DND-41 (cell line): Measurements from ENCODE around the gene MACROD2.
A peak's percentile ranks its signal among the peaks of the same experiment; 100 is the strongest.

ENCODE experiments used
- ATAC-seq: fragments of 200-7000 bp; cut with Tn5 transposase; 3 replicates; pipeline ENCODE4 v1.9.1; 2021; ENCODE audit warnings: low read depth; ENCODE audit not compliant: insufficient read depth
- DNase-seq: peaks from one replicate; pipeline ENCODE4 v3.0.0-alpha.2; 2020
- H2AFZ ChIP-seq: 2 replicates; pipeline ENCODE4 v1.6.0; 2012; ENCODE audit warnings: low read depth, low read length
- H3K27ac ChIP-seq: 2 replicates; pipeline ENCODE4 v1.5.1; 2012; ENCODE audit warnings: low read length, inconsistent platforms
- H3K27me3 ChIP-seq: fragments of 200-600 bp; sonication (generic); 2 replicates; pipeline ENCODE4 v1.6.0; 2012; ENCODE audit warnings: low read length, mild to moderate bottlenecking, inconsistent platforms; ENCODE audit not compliant: insufficient read depth, poor library complexity
- H3K36me3 ChIP-seq: 2 replicates; pipeline ENCODE4 v1.5.1; 2012; ENCODE audit warnings: low read length, inconsistent platforms; ENCODE audit not compliant: insufficient read depth
- H3K4me1 ChIP-seq: 2 replicates; pipeline ENCODE4 v1.5.1; 2012; ENCODE audit warnings: mild to moderate bottlenecking, low read length; ENCODE audit not compliant: insufficient read depth
- H3K4me2 ChIP-seq: 2 replicates; pipeline ENCODE4 v1.6.0; 2012; ENCODE audit warnings: mild to moderate bottlenecking, moderate library complexity, low read length, inconsistent platforms; ENCODE audit not compliant: insufficient read depth
- H3K4me3 ChIP-seq, 2 experiments: fragments of 200-600 bp in 1 of 2; shearing (Covaris generic) in 1 of 2; 2 replicates each; pipeline ENCODE4 v1.5.1; 2012 to 2016; ENCODE audit warnings: inconsistent platforms in 2 of 2, low read length in 2 of 2, mild to moderate bottlenecking in 2 of 2, low read depth in 1 of 2, moderate library complexity in 1 of 2
- H3K79me2 ChIP-seq: 2 replicates; pipeline ENCODE4 v1.6.0; 2012; ENCODE audit warnings: low read length, inconsistent platforms; ENCODE audit not compliant: insufficient read depth
- H3K9ac ChIP-seq: 2 replicates; pipeline ENCODE4 v1.6.0; 2012; ENCODE audit warnings: low read depth, mild to moderate bottlenecking, inconsistent platforms, low read length, moderate library complexity
- H3K9me3 ChIP-seq: 2 replicates; pipeline ENCODE4 v1.5.1; 2012; ENCODE audit warnings: low read length, moderate library complexity, mild to moderate bottlenecking, inconsistent platforms; ENCODE audit not compliant: insufficient read depth, severe bottlenecking
- H4K20me1 ChIP-seq: 2 replicates; pipeline ENCODE4 v1.6.0; 2012; ENCODE audit warnings: low read length; ENCODE audit not compliant: insufficient read depth
- CTCF ChIP-seq: IDR thresholded peaks from 2 replicates; pipeline ENCODE4 v1.5.1; 2012; ENCODE audit warnings: borderline replicate concordance, low read length, moderate library complexity, mild to moderate bottlenecking; ENCODE audit not compliant: poor library complexity, severe bottlenecking; ENCODE audit errors: extremely low read depth
- EZH2 ChIP-seq: IDR thresholded peaks from 3 replicates; pipeline ENCODE4 v1.6.1; 2012; ENCODE audit warnings: borderline replicate concordance, low read depth, mild to moderate bottlenecking, moderate library complexity, low read length, inconsistent platforms; ENCODE audit not compliant: severe bottlenecking

Gene MACROD2

GRCh38 chr20:15236812-15237211, 1241.5 kb downstream of the MACROD2 start:
- TF ChIP-seq EZH2 (no peak), CTCF (peak; percentile 76)
- Histone ChIP-seq H4K20me1 (no peaks in the 10 kb centered on the region), H2AFZ (no peak overlapping the region), H3K79me2 (no peaks in the 10 kb centered on the region), H3K4me3 (no peak overlapping the region), H3K9ac (no peak overlapping the region), H3K27ac (no peak overlapping the region), H3K36me3 (no peaks in the 10 kb centered on the region), H3K4me1 (no peaks in the 10 kb centered on the region), H3K4me2 (no peak overlapping the region), H3K9me3 (no peaks in the 10 kb centered on the region), H3K27me3 (no peaks in the 10 kb centered on the region)
- DNase-seq (peak; percentile 62), ATAC-seq (peak; percentile 85)

- Histone ChIP-seq H3K9me3 (no peaks in the 10 kb centered on the region), H3K4me3 (no peak overlapping the region), H3K36me3 (no peaks in the 10 kb centered on the region), H3K27ac (no peak overlapping the region), H3K4me2 (no peak overlapping the region), H2AFZ (no peak overlapping the region), H3K9ac (no peak overlapping the region), H3K27me3 (no peaks in the 10 kb centered on the region), H4K20me1 (no peaks in the 10 kb centered on the region), H3K79me2 (no peaks in the 10 kb centered on the region), H3K4me1 (no peaks in the 10 kb centered on the region)
- no peak for DNase-seq
- no peak for ATAC-seq
- TF ChIP-seq EZH2, result no peak
- no peak for TF ChIP-seq CTCF
Observed at GRCh38 chr20:15239542-15240206, 1244.4 kb downstream of the MACROD2 start.

- Histone ChIP-seq H3K27ac (no peak overlapping the region), H3K4me3 (no peak overlapping the region), H4K20me1 (no peaks in the 10 kb centered on the region), H3K79me2 (no peaks in the 10 kb centered on the region), H3K4me2 (no peak overlapping the region), H3K9ac (no peak overlapping the region), H3K9me3 (no peaks in the 10 kb centered on the region), H2AFZ (no peak overlapping the region), H3K36me3 (no peaks in the 10 kb centered on the region), H3K4me1 (no peaks in the 10 kb centered on the region), H3K27me3 (no peaks in the 10 kb centered on the region)
- no peak for TF ChIP-seq CTCF
- no peak for TF ChIP-seq EZH2
- DNase-seq (no peak), ATAC-seq (no peak)
Observed at GRCh38 chr20:15240801-15241200, 1245.5 kb downstream of the MACROD2 start.
